OCI-LY1 (cell line): ENCODE data around the gene AKT1.

Source experiments
- H2AFZ ChIP-seq: fragments of 200-600 bp; sonication (generic), shearing (Covaris generic); 2 replicates; pipeline ENCODE4 v1.6.0; 2014; ENCODE audit warnings: antibody characterized with exemption, mild to moderate bottlenecking, low read length
- H3F3A ChIP-seq: fragments of 200-600 bp; sonication (generic), shearing (Covaris generic); 2 replicates; pipeline ENCODE4 v1.6.0; 2014; ENCODE audit warnings: mild to moderate bottlenecking, antibody characterized with exemption, low read length, moderate library complexity; ENCODE audit not compliant: insufficient read depth
- H3K27ac ChIP-seq: fragments of 200-600 bp; sonication (generic); 2 replicates; pipeline ENCODE4 v1.5.1; 2014; ENCODE audit warnings: low read length, mixed run types, mild to moderate bottlenecking, low read depth; ENCODE audit not compliant: poor library complexity, severe bottlenecking
- H3K27me3 ChIP-seq: fragments of 200-600 bp; sonication (generic); 2 replicates; pipeline ENCODE4 v1.6.0; 2014; ENCODE audit warnings: antibody characterized with exemption, mild to moderate bottlenecking, low read length, moderate library complexity; ENCODE audit not compliant: insufficient read depth
- H3K36me3 ChIP-seq: fragments of 200-600 bp; sonication (generic); 2 replicates; pipeline ENCODE4 v1.6.1; 2014; ENCODE audit warnings: mild to moderate bottlenecking, antibody characterized with exemption, low read length, moderate library complexity, mixed read lengths; ENCODE audit not compliant: insufficient read depth
- H3K4me1 ChIP-seq: fragments of 200-600 bp; sonication (generic); 2 replicates; pipeline ENCODE4 v1.5.1; 2014; ENCODE audit warnings: mild to moderate bottlenecking, low read length, moderate library complexity; ENCODE audit not compliant: insufficient read depth, severe bottlenecking
- H3K4me2 ChIP-seq: fragments of 200-600 bp; sonication (generic), shearing (Covaris generic); 2 replicates; pipeline ENCODE4 v1.6.1; 2014; ENCODE audit warnings: low read length
- H3K4me3 ChIP-seq: fragments of 200-600 bp; sonication (generic); 2 replicates; pipeline ENCODE4 v1.5.1; 2014; ENCODE audit warnings: low read length, low read depth, mild to moderate bottlenecking, mixed read lengths; ENCODE audit not compliant: poor library complexity, severe bottlenecking
- H3K79me2 ChIP-seq: fragments of 200-600 bp; shearing (Covaris generic); 2 replicates; pipeline ENCODE4 v1.6.1; 2016; ENCODE audit warnings: mixed run types, low read length, mixed read lengths; ENCODE audit not compliant: insufficient read depth
- H3K9ac ChIP-seq: fragments of 200-600 bp; sonication (generic), shearing (Covaris generic); 2 replicates; pipeline ENCODE4 v1.6.1; 2014; ENCODE audit warnings: mild to moderate bottlenecking, low read length, mixed read lengths
- H3K9me2 ChIP-seq: fragments of 200-600 bp; sonication (generic), shearing (Covaris generic); 2 replicates; pipeline ENCODE4 v1.6.1; 2014; ENCODE audit warnings: low read depth, mild to moderate bottlenecking, low read length, mixed read lengths
- H3K9me3 ChIP-seq: fragments of 200-600 bp; shearing (Covaris generic); 2 replicates; pipeline ENCODE4 v1.6.1; 2014; ENCODE audit warnings: low read length, mixed read lengths
- H4K20me1 ChIP-seq: fragments of 200-600 bp; sonication (generic), shearing (Covaris generic); 2 replicates; pipeline ENCODE4 v1.6.0; 2016; ENCODE audit warnings: mild to moderate bottlenecking, low read length; ENCODE audit not compliant: insufficient read depth
- EZH2 ChIP-seq: fragments of 200-600 bp; sonication (generic), shearing (Covaris generic); IDR thresholded peaks from 2 replicates; pipeline ENCODE4 v1.8.0; 2017; ENCODE audit warnings: borderline replicate concordance, mixed run types, mild to moderate bottlenecking, antibody characterized with exemption, low read length, moderate library complexity, mixed read lengths
- TF ChIP-seq, protein P1 (sequence below): fragments of 200-600 bp; sonication (generic), shearing (Covaris generic); IDR thresholded peaks from 2 replicates; pipeline ENCODE4 v1.5.1; 2017; ENCODE audit warnings: mild to moderate bottlenecking, antibody characterized with exemption, low read length, moderate library complexity, mixed read lengths

AKT1 gene

GRCh38 chr14:104732931-104733681, 62.4 kb downstream of the AKT1 start:
- no peak overlapping the region for H3K27ac ChIP-seq

DNA sequence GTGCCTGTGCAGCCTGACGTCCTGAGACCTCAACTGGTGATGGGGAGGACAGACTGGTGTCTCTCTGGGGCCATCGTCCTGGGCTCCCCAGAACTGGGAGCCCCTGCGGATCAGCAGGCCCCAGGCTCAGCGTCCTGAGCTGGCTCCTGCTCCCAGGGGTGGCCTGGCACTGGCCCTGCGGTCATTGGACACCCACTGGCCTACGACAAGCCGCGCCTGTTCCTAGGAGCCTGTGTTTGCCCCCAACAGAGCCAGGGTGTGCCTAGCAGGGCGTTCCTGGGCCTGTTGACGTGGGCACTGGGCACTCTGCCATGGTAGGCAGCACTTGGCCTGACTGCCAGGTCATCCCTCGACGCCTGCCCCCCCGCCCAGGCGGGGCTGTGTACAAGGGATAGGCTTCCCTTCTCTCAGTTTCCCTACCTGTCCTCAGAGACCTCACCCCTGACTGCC, 63.2 kb downstream of the AKT1 start:
- H3K9ac ChIP-seq, result no peak overlapping the region
- TF ChIP-seq, protein P1, sequence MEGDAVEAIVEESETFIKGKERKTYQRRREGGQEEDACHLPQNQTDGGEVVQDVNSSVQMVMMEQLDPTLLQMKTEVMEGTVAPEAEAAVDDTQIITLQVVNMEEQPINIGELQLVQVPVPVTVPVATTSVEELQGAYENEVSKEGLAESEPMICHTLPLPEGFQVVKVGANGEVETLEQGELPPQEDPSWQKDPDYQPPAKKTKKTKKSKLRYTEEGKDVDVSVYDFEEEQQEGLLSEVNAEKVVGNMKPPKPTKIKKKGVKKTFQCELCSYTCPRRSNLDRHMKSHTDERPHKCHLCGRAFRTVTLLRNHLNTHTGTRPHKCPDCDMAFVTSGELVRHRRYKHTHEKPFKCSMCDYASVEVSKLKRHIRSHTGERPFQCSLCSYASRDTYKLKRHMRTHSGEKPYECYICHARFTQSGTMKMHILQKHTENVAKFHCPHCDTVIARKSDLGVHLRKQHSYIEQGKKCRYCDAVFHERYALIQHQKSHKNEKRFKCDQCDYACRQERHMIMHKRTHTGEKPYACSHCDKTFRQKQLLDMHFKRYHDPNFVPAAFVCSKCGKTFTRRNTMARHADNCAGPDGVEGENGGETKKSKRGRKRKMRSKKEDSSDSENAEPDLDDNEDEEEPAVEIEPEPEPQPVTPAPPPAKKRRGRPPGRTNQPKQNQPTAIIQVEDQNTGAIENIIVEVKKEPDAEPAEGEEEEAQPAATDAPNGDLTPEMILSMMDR, result no peak
- TF ChIP-seq EZH2, result no peak
- no peaks in the 10 kb centered on the region for H3K9me2 ChIP-seq
- no peak overlapping the region for H3K4me2 ChIP-seq
- H3K4me1 ChIP-seq, result no peaks in the 10 kb centered on the region
- no peaks in the 10 kb centered on the region for H3K79me2 ChIP-seq
- H4K20me1 ChIP-seq, result no peaks in the 10 kb centered on the region
- peaks cover 9% of the 10 kb centered on the region; the same call in 1 of the 2 replicates for H3K27me3 ChIP-seq
- no peaks in the 10 kb centered on the region for H3F3A ChIP-seq
- H3K4me3 ChIP-seq, result no peak overlapping the region
- no peaks in the 10 kb centered on the region for H3K36me3 ChIP-seq
- H3K27ac ChIP-seq, result no peak overlapping the region
- no peak overlapping the region for H2AFZ ChIP-seq
- H3K9me3 ChIP-seq, result no peaks in the 10 kb centered on the region

More at GRCh38 chr14:104732931-104733681, 62.4 kb downstream of the AKT1 start:
- no peaks in the 10 kb centered on the region for H4K20me1 ChIP-seq
- no peak overlapping the region for H3K4me3 ChIP-seq
- H3K36me3 ChIP-seq, result no peaks in the 10 kb centered on the region
- no peaks in the 10 kb centered on the region for H3K4me1 ChIP-seq
- H3K9ac ChIP-seq, result no peak overlapping the region
- TF ChIP-seq, protein P1, result no peak
- peaks cover 14% of the 10 kb centered on the region; the same call in 1 of the 2 replicates for H3K27me3 ChIP-seq
- no peaks in the 10 kb centered on the region for H3K9me2 ChIP-seq
- no peaks in the 10 kb centered on the region for H3K9me3 ChIP-seq
- H3K79me2 ChIP-seq, result no peaks in the 10 kb centered on the region
- no peaks in the 10 kb centered on the region for H3F3A ChIP-seq
- H3K4me2 ChIP-seq, result no peak overlapping the region
- no peak overlapping the region for H2AFZ ChIP-seq

GRCh38 chr14:104731320-104732294, 63.9 kb downstream of the AKT1 start:
- H3K36me3 ChIP-seq, result no peaks in the 10 kb centered on the region
- TF ChIP-seq EZH2, result no peak
- TF ChIP-seq, protein P1, result peak; percentile 40; the same call in 1 of the 2 replicates
- no peak overlapping the region for H2AFZ ChIP-seq
- peaks cover 9% of the 10 kb centered on the region; the same call in 1 of the 2 replicates for H3K27me3 ChIP-seq
- H4K20me1 ChIP-seq, result no peaks in the 10 kb centered on the region
- no peak overlapping the region for H3K27ac ChIP-seq
- H3K4me3 ChIP-seq, result no peak overlapping the region
- H3K9me3 ChIP-seq, result no peaks in the 10 kb centered on the region
- H3K4me1 ChIP-seq, result no peaks in the 10 kb centered on the region
- H3K4me2 ChIP-seq, result no peak overlapping the region
- no peak overlapping the region for H3K9ac ChIP-seq
- H3F3A ChIP-seq, result no peaks in the 10 kb centered on the region
- no peaks in the 10 kb centered on the region for H3K79me2 ChIP-seq
- H3K9me2 ChIP-seq, result no peaks in the 10 kb centered on the region
